ENCODE measurements around the gene WBP2. TPM values are rescaled to one million over a fixed set of nuclear protein-coding genes. Genes with fewer than 3 reads are reported as not detected.

WBP2 gene
- total RNA-seq, 1 donor from 2014 or later: 43.0 TPM

DNA sequence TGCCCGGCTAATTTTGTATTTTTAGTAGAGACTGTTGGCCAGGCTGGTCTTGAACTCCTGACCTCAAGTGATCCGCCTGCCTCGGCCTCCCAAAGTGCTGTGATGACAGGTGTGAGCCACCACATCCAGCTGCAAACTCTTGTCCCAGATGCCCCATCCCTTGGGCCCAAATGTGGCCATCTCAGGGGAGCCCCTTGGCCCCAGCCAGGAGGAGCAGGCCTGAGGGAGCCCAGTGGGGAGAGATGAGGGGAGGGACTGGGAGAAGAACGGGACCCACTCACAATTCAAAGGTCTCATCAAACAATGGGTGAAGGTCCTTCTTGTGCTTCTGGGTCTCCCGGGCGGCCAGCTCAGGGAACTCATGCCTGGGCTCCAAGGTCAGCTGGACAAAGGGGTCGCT, 25.4 kb downstream of the WBP2 start:
- Mint-ChIP-seq H3K27me3 (no peaks in the 10 kb centered on the region), H3K9me3 (no peaks in the 10 kb centered on the region), H3K4me1 (ENCODE audit: unreplicated experiment) (peaks cover 21% of the 10 kb centered on the region), H3K4me3 (no peak overlapping the region), H3K36me3 (no peaks in the 10 kb centered on the region), H3K27ac (no peak overlapping the region)
- TF ChIP-seq, protein P1, sequence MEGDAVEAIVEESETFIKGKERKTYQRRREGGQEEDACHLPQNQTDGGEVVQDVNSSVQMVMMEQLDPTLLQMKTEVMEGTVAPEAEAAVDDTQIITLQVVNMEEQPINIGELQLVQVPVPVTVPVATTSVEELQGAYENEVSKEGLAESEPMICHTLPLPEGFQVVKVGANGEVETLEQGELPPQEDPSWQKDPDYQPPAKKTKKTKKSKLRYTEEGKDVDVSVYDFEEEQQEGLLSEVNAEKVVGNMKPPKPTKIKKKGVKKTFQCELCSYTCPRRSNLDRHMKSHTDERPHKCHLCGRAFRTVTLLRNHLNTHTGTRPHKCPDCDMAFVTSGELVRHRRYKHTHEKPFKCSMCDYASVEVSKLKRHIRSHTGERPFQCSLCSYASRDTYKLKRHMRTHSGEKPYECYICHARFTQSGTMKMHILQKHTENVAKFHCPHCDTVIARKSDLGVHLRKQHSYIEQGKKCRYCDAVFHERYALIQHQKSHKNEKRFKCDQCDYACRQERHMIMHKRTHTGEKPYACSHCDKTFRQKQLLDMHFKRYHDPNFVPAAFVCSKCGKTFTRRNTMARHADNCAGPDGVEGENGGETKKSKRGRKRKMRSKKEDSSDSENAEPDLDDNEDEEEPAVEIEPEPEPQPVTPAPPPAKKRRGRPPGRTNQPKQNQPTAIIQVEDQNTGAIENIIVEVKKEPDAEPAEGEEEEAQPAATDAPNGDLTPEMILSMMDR (conservative IDR thresholded peaks at IDR 0.05): no peak
- DNase-seq (ENCODE audit: extremely low spot score, unreplicated experiment): no peak

DNA sequence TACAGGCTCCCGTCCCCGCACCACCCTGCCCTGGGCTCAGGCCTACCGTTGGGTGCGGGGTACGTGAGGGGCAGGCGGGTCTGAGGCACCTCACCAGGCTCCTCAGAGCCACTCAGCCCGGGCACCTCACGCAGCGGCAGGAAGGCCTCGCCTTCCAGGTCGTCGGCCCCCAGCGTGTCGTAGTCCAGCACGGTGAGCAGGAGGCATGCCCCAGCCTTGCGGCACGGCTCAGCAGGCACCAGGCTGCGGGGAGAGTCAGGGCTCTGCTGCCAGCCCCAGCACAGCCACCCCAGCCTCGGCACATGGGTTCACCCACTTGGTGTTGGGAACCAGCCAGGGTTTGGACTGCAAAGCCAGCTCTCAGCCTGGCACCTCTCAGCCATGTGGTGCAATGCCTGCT, 26.4 kb downstream of the WBP2 start:
- Mint-ChIP-seq H3K4me3 (no peak overlapping the region), H3K36me3 (no peaks in the 10 kb centered on the region), H3K27ac (no peak overlapping the region), H3K4me1 (ENCODE audit: unreplicated experiment) (peaks cover 21% of the 10 kb centered on the region), H3K9me3 (no peaks in the 10 kb centered on the region), H3K27me3 (no peaks in the 10 kb centered on the region)
- TF ChIP-seq, protein P1 (conservative IDR thresholded peaks at IDR 0.05): no peak
- no peak for DNase-seq (ENCODE audit: extremely low spot score, unreplicated experiment)

GRCh38 chr17:75828076-75828400, 27.1 kb downstream of the WBP2 start:
- TF ChIP-seq, protein P1 (conservative IDR thresholded peaks at IDR 0.05): no peak
- Mint-ChIP-seq H3K4me1 (ENCODE audit: unreplicated experiment) (peaks cover 17% of the 10 kb centered on the region), H3K27ac (peak overlapping the region; percentile 55), H3K36me3 (no peaks in the 10 kb centered on the region), H3K4me3 (peak overlapping the region; percentile 49), H3K27me3 (no peaks in the 10 kb centered on the region), H3K9me3 (no peaks in the 10 kb centered on the region)
- DNase-seq (ENCODE audit: extremely low spot score, unreplicated experiment): no peak

GRCh38 chr17:75827308-75828075, 27.6 kb downstream of the WBP2 start:
- H3K4me3 Mint-ChIP-seq: peak overlapping the region; percentile 49
- H3K27ac Mint-ChIP-seq: peak overlapping the region; percentile 87
- no peak for DNase-seq (ENCODE audit: extremely low spot score, unreplicated experiment)
- peaks cover 15% of the 10 kb centered on the region for H3K4me1 Mint-ChIP-seq (ENCODE audit: unreplicated experiment)
- no peaks in the 10 kb centered on the region for H3K27me3 Mint-ChIP-seq
- no peaks in the 10 kb centered on the region for H3K36me3 Mint-ChIP-seq
- no peaks in the 10 kb centered on the region for H3K9me3 Mint-ChIP-seq
- TF ChIP-seq, protein P1 (conservative IDR thresholded peaks at IDR 0.05): peak; percentile 85

GRCh38 chr17:75826561-75827307, 28.4 kb downstream of the WBP2 start:
- Mint-ChIP-seq H3K27ac (peak overlapping the region; percentile 87), H3K36me3 (no peaks in the 10 kb centered on the region), H3K4me3 (no peak overlapping the region), H3K9me3 (no peaks in the 10 kb centered on the region), H3K27me3 (no peaks in the 10 kb centered on the region), H3K4me1 (ENCODE audit: unreplicated experiment) (peaks cover 10% of the 10 kb centered on the region)
- TF ChIP-seq, protein P1 (conservative IDR thresholded peaks at IDR 0.05): no peak
- DNase-seq (ENCODE audit: extremely low spot score, unreplicated experiment): no peak

All from type B pancreatic cell (in vitro differentiated cells).